H1 (cell line): ENCODE results near the gene SPACA9. TPM values are rescaled to one million over a fixed set of nuclear protein-coding genes. Genes with fewer than 3 reads are reported as not detected.

Source experiments
- NANOG ChIP-seq: IDR thresholded peaks from 2 replicates; pipeline ENCODE4 v1.6.1; 2011; ENCODE audit warnings: low read length, low read depth, mild to moderate bottlenecking, inconsistent platforms; ENCODE audit not compliant: insufficient read depth, poor library complexity, severe bottlenecking
- polyA plus RNA-seq, 7 experiments: library from polyadenylated mRNA; depleted of rRNA in 3 of 7; stranded (reverse) in 5 of 7; unstranded in 2 of 7; fragments of >200 nt in 5 of 7; fragments of 200-250 nt in 2 of 7; gene quantifications; 1 replicate in 5 of 7; 2 replicates in 1 of 7; 4 replicates in 1 of 7; pipeline versions ENCODE4 v1.2.1 to v1.2.3, GENCODE V29; 2011 to 2013; ENCODE audit warnings: missing spikeins in 2 of 7, mixed read lengths in 2 of 7
- total RNA-seq: library from RNA; stranded (reverse); fragmentation: NEBNext Ultra II Directional; extraction: Animal tissue kit (Norgen Biotek cat#: 25700); gene quantifications from 2 replicates; pipeline ENCODE4 v1.2.1, GENCODE V29; 2021
- TF ChIP-seq, protein P1 (sequence below), 3 experiments: IDR thresholded peaks; 1 replicate in 2 of 3; 2 replicates in 1 of 3; pipeline versions ENCODE4 v1.5.1 to v1.6.1; 2011; ENCODE audit warnings: low read length in 3 of 3, mild to moderate bottlenecking in 3 of 3, inconsistent platforms in 2 of 3, low read depth in 1 of 3, moderate library complexity in 1 of 3; ENCODE audit not compliant: insufficient read depth in 1 of 3; ENCODE audit errors: control extremely low read depth in 1 of 3

SPACA9 gene
- total and polyA plus RNA-seq, 2 of the 8 experiments (the other 6 are each of a cell fraction or from before 2014, with no cell fraction given): 0.63 to 1.3 TPM

DNA sequence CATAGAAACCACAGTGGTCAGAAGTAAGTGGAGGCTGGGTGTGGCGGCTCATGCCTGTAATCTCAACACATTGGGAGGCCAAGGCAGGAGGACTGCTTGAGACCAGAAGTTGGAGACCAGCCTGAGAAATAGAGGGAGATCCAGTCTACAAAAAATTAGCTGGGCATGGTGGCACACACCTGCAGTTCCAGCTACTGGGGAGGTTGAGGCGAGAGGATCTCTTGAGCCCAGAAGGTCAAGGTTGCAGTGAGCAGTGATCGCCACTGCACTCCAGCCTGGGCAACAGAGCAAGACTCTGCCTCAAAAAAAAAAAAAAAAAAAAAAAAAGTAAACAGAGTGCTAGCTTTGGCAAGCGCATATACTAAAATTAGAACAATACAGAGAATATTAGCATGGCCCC lies 25.2 kb upstream of the SPACA9 start (continued):
- TF ChIP-seq, protein P1, sequence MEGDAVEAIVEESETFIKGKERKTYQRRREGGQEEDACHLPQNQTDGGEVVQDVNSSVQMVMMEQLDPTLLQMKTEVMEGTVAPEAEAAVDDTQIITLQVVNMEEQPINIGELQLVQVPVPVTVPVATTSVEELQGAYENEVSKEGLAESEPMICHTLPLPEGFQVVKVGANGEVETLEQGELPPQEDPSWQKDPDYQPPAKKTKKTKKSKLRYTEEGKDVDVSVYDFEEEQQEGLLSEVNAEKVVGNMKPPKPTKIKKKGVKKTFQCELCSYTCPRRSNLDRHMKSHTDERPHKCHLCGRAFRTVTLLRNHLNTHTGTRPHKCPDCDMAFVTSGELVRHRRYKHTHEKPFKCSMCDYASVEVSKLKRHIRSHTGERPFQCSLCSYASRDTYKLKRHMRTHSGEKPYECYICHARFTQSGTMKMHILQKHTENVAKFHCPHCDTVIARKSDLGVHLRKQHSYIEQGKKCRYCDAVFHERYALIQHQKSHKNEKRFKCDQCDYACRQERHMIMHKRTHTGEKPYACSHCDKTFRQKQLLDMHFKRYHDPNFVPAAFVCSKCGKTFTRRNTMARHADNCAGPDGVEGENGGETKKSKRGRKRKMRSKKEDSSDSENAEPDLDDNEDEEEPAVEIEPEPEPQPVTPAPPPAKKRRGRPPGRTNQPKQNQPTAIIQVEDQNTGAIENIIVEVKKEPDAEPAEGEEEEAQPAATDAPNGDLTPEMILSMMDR (IDR thresholded peaks at IDR 0.05; ENCODE audit: control extremely low read depth in 1 of 3, insufficient read depth in 1 of 3, low read depth in 1 of 3, low read length in 3 of 3): no peak
- no peak for TF ChIP-seq NANOG
- TF ChIP-seq, all 59 proteins: peak for 0
